NCI-H82 treated with DMSO at 0.1 percent for 48 hours (cell line): ENCODE results near the gene MYO5C.
"Not testable (repeated sequence)": the region's sequence is repeated elsewhere in the genome, so short reads cannot be mapped to it uniquely, and the experiment has no call there.

Source experiments
- DNase-seq: peaks from one replicate; lab custom pipeline; 2025; ENCODE audit not compliant: unreplicated experiment; lab: John Stamatoyannopoulos, UW

MYO5C gene

GRCh38 chr15:52309154-52309548 lies 13.5 kb upstream of the MYO5C start:
- no peak for DNase-seq

GRCh38 chr15:52308446-52309153 lies 13.0 kb upstream of the MYO5C start:
- no peak for DNase-seq

- DNase-seq: no peak
Measured at GRCh38 chr15:52307847-52308246, 12.2 kb upstream of the MYO5C start.

GRCh38 chr15:52306270-52306669 lies 10.7 kb upstream of the MYO5C start:
- no peak for DNase-seq

- no peak for DNase-seq
Measured at GRCh38 chr15:52303093-52303772, 7.6 kb upstream of the MYO5C start.

GRCh38 chr15:52301265-52301847 lies 5.8 kb upstream of the MYO5C start:
- no peak for DNase-seq

GRCh38 chr15:52294881-52295420 lies 653 bp downstream of the MYO5C start:
- DNase-seq: no peak

GRCh38 chr15:52292780-52293392 lies 2.7 kb downstream of the MYO5C start:
- no peak for DNase-seq

- DNase-seq: no peak
Measured at GRCh38 chr15:52291204-52291603, 4.4 kb downstream of the MYO5C start.

GRCh38 chr15:52290800-52291199 lies 4.8 kb downstream of the MYO5C start:
- DNase-seq: no peak

GRCh38 chr15:52290329-52290728 lies 5.3 kb downstream of the MYO5C start:
- no peak for DNase-seq

GRCh38 chr15:52289629-52290081 lies 5.9 kb downstream of the MYO5C start:
- no peak for DNase-seq

GRCh38 chr15:52288986-52289385 lies 6.6 kb downstream of the MYO5C start:
- DNase-seq: no peak

GRCh38 chr15:52288051-52288942 lies 7.3 kb downstream of the MYO5C start:
- DNase-seq: no peak

- no peak for DNase-seq
Measured at GRCh38 chr15:52287114-52287513, 8.5 kb downstream of the MYO5C start.

GRCh38 chr15:52285941-52286340 lies 9.7 kb downstream of the MYO5C start:
- DNase-seq: not testable (repeated sequence)

GRCh38 chr15:52284164-52284563 lies 11.4 kb downstream of the MYO5C start:
- DNase-seq: no peak

GRCh38 chr15:52283281-52283680 lies 12.3 kb downstream of the MYO5C start:
- no peak for DNase-seq

GRCh38 chr15:52282418-52282817 lies 13.2 kb downstream of the MYO5C start:
- DNase-seq: no peak
